PC-3 (cell line): ENCODE measurements around the gene ADAMTSL2. TPM values are rescaled to one million over a fixed set of nuclear protein-coding genes. Genes with fewer than 3 reads are reported as not detected.

Source experiments
- ATAC-seq: fragments of 200-7000 bp; cut with Tn5 transposase; 2 replicates; pipeline ENCODE4 v1.9.1; 2020; ENCODE audit warnings: mild to moderate bottlenecking, moderate library complexity
- BruUV-seq: library from RNA; stranded (reverse); fragments of 400-500 nt; replicated peaks from 2 replicates; lab custom pipeline; 2021; lab: Mats Ljungman, UMichigan
- CTCF ChIA-PET: fragments of 300-600 bp; sonication (Branson Sonifier 250); formaldehyde crosslinking; loops from one replicate; lab custom pipeline; 2022; ENCODE audit warnings: antibody characterized with exemption; lab: Charles Lee
- POLR2A ChIA-PET: fragments of 300-600 bp; sonication (Branson Sonifier 250); formaldehyde crosslinking; loops from one replicate; lab custom pipeline; 2022; ENCODE audit warnings: antibody characterized with exemption; ENCODE audit not compliant: unreplicated experiment; lab: Charles Lee
- DNase-seq: peaks from one replicate; pipeline ENCODE4 v3.0.0-alpha.2; 2015
- H2AFZ ChIP-seq: fragments of 300-600 bp; sonication (generic); 2 replicates; pipeline ENCODE4 v1.6.0; 2016; ENCODE audit warnings: antibody characterized with exemption, low read length
- H3F3A ChIP-seq: fragments of 300-600 bp; sonication (generic); one replicate; pipeline ENCODE4 v1.6.0; 2017; ENCODE audit warnings: antibody characterized with exemption, low read length, control low read depth, mild to moderate bottlenecking; ENCODE audit not compliant: unreplicated experiment
- H3K27ac ChIP-seq: fragments of 300-600 bp; sonication (generic); 2 replicates; pipeline ENCODE4 v1.5.1; 2016; ENCODE audit warnings: mild to moderate bottlenecking, low read length
- H3K27me3 ChIP-seq: fragments of 300-600 bp; sonication (generic); 2 replicates; pipeline ENCODE4 v1.6.1; 2016; ENCODE audit warnings: low read length, mixed read lengths
- H3K36me3 ChIP-seq: fragments of 300-600 bp; sonication (generic); 2 replicates; pipeline ENCODE4 v1.6.1; 2016; ENCODE audit warnings: low read depth, mixed run types, low read length, mixed read lengths
- H3K4me1 ChIP-seq: fragments of 300-600 bp; sonication (generic); 2 replicates; pipeline ENCODE4 v1.5.1; 2016; ENCODE audit warnings: low read length; ENCODE audit not compliant: insufficient read depth
- H3K4me2 ChIP-seq: fragments of 300-600 bp; sonication (generic); 2 replicates; pipeline ENCODE4 v1.6.0; 2016; ENCODE audit warnings: low read length
- H3K4me3 ChIP-seq: fragments of 300-600 bp; sonication (generic); 2 replicates; pipeline ENCODE4 v1.5.1; 2016; ENCODE audit warnings: mild to moderate bottlenecking, low read length, mixed read lengths
- H3K79me2 ChIP-seq: fragments of 300-600 bp; sonication (generic); 2 replicates; pipeline ENCODE4 v1.6.1; 2017; ENCODE audit warnings: low read length, mixed read lengths
- H3K9ac ChIP-seq: fragments of 300-600 bp; sonication (generic); 2 replicates; pipeline ENCODE4 v1.6.0; 2016; ENCODE audit warnings: mild to moderate bottlenecking, low read length
- H3K9me2 ChIP-seq: fragments of 300-600 bp; sonication (generic); replicated peaks from 2 replicates; pipeline ENCODE4 v1.6.1; 2016; ENCODE audit warnings: mixed run types, low read length, mixed read lengths
- H3K9me3 ChIP-seq: fragments of 300-600 bp; sonication (generic); 2 replicates; pipeline ENCODE4 v1.6.1; 2016; ENCODE audit warnings: low read length, mixed read lengths
- H4K20me1 ChIP-seq: fragments of 300-600 bp; sonication (generic); 2 replicates; pipeline ENCODE4 v1.6.1; 2016; ENCODE audit warnings: low read length, mixed read lengths
- EZH2 ChIP-seq: fragments of 300-600 bp; sonication (generic); IDR thresholded peaks from one replicate; pipeline ENCODE4 v1.6.1; 2017; ENCODE audit warnings: antibody characterized with exemption, mild to moderate bottlenecking, low read length; ENCODE audit not compliant: unreplicated experiment
- EZH2phosphoT487 ChIP-seq: fragments of 300-600 bp; sonication (generic); IDR thresholded peaks from 2 replicates; pipeline ENCODE4 v1.6.1; 2018; ENCODE audit warnings: mild to moderate bottlenecking, antibody characterized with exemption, low read length, borderline replicate concordance
- intact Hi-C: fragments of 100-400 bp; cut with micrococcal nuclease; formaldehyde crosslinking; loops from 2 replicates; pipeline ENCODE4 v1.9.0; 2023
- total RNA-seq: library from RNA; depleted of rRNA; stranded (reverse); fragments of >200 nt; gene quantifications from 2 replicates; pipeline ENCODE4 v1.2.3, GENCODE V29; 2014
- TF ChIP-seq, protein P1 (sequence below): fragments of 300-600 bp; sonication (generic); conservative IDR thresholded peaks from 2 replicates; pipeline ENCODE4 v1.5.1; 2017; ENCODE audit warnings: antibody characterized with exemption, low read depth, mild to moderate bottlenecking, low read length

Gene ADAMTSL2
- total RNA-seq, 1 experiment from 2014 or later, result not detected

- Histone ChIP-seq H3K79me2 (no peaks in the 10 kb centered on the region), H3K4me1 (no peaks in the 10 kb centered on the region), H3K27me3 (peaks cover 17% of the 10 kb centered on the region), H4K20me1 (no peaks in the 10 kb centered on the region), H3F3A (no peaks in the 10 kb centered on the region), H3K4me2 (no peak overlapping the region), H3K4me3 (no peak overlapping the region), H3K27ac (no peak overlapping the region), H2AFZ (no peak overlapping the region), H3K9ac (no peak overlapping the region), H3K9me3 (no peaks in the 10 kb centered on the region), H3K36me3 (no peaks in the 10 kb centered on the region), H3K9me2 (no peaks in the 10 kb centered on the region)
- intact Hi-C loops, result loop anchor here (2.0 kb wide), 1 partner anchor 193 kb away; no protein-coding TSS in a partner anchor
- CTCF ChIA-PET, result no interaction called here
- BruUV-seq, result no TSS peak
- no peak for DNase-seq
- POLR2A ChIA-PET, result no interaction called here
- no peak for ATAC-seq
- no peak for TF ChIP-seq EZH2phosphoT487
- TF ChIP-seq, protein P1, sequence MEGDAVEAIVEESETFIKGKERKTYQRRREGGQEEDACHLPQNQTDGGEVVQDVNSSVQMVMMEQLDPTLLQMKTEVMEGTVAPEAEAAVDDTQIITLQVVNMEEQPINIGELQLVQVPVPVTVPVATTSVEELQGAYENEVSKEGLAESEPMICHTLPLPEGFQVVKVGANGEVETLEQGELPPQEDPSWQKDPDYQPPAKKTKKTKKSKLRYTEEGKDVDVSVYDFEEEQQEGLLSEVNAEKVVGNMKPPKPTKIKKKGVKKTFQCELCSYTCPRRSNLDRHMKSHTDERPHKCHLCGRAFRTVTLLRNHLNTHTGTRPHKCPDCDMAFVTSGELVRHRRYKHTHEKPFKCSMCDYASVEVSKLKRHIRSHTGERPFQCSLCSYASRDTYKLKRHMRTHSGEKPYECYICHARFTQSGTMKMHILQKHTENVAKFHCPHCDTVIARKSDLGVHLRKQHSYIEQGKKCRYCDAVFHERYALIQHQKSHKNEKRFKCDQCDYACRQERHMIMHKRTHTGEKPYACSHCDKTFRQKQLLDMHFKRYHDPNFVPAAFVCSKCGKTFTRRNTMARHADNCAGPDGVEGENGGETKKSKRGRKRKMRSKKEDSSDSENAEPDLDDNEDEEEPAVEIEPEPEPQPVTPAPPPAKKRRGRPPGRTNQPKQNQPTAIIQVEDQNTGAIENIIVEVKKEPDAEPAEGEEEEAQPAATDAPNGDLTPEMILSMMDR, result no peak
- no peak for TF ChIP-seq EZH2
Observed at GRCh38 chr9:133533857-133534256, 647 bp upstream of the ADAMTSL2 start.

GRCh38 chr9:133535306-133535877 is 888 bp downstream of the ADAMTSL2 start:
- TF ChIP-seq EZH2phosphoT487, result no peak
- no peak for TF ChIP-seq EZH2
- TF ChIP-seq, protein P1, result no peak
- H3K9me3 ChIP-seq, result no peaks in the 10 kb centered on the region
- peaks cover 17% of the 10 kb centered on the region for H3K27me3 ChIP-seq
- no peaks in the 10 kb centered on the region for H4K20me1 ChIP-seq
- H3F3A ChIP-seq, result no peaks in the 10 kb centered on the region
- H2AFZ ChIP-seq, result no peak overlapping the region
- no peaks in the 10 kb centered on the region for H3K9me2 ChIP-seq
- no peaks in the 10 kb centered on the region for H3K4me1 ChIP-seq
- no peak overlapping the region for H3K4me3 ChIP-seq
- H3K36me3 ChIP-seq, result no peaks in the 10 kb centered on the region
- ATAC-seq, result no peak
- no peak for DNase-seq
- no TSS peak for BruUV-seq
- POLR2A ChIA-PET, result no interaction called here
- no peak overlapping the region for H3K9ac ChIP-seq
- no peak overlapping the region for H3K4me2 ChIP-seq
- intact Hi-C loops, result no loop called here
- CTCF ChIA-PET, result no interaction called here
- no peak overlapping the region for H3K27ac ChIP-seq
- H3K79me2 ChIP-seq, result no peaks in the 10 kb centered on the region

DNA sequence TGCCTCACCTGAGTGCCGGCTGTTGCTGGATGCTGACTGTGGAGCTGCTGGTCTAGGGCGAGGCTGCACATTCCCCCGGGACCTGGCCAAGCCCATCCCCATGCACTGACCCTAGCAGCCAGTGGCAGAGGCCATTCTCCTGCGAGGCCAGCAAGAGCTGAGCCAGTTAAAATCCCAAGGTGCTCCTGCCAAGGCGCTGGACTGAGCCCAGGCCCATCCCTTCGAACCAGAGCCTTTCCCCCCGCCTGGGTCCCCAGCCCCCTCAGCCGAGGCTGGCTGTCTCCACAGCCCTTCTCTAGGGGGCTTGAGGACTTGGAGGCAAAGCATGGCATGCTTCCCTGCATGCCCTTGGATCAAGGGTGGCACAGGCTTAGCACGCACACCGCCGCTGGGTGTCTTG is 1.6 kb downstream of the ADAMTSL2 start:
- intact Hi-C loops, result no loop called here
- peaks cover 17% of the 10 kb centered on the region for H3K27me3 ChIP-seq
- no peaks in the 10 kb centered on the region for H3K4me1 ChIP-seq
- no peak for ATAC-seq
- H2AFZ ChIP-seq, result no peak overlapping the region
- no peak overlapping the region for H3K27ac ChIP-seq
- DNase-seq, result no peak
- H3K4me3 ChIP-seq, result no peak overlapping the region
- no peaks in the 10 kb centered on the region for H3F3A ChIP-seq
- ChIA-PET POLR2A (no interaction called here), CTCF (no interaction called here)
- H3K4me2 ChIP-seq, result no peak overlapping the region
- no TSS peak for BruUV-seq
- H3K36me3 ChIP-seq, result no peaks in the 10 kb centered on the region
- H3K9me3 ChIP-seq, result no peaks in the 10 kb centered on the region
- H3K9ac ChIP-seq, result no peak overlapping the region
- H4K20me1 ChIP-seq, result no peaks in the 10 kb centered on the region
- H3K79me2 ChIP-seq, result no peaks in the 10 kb centered on the region
- H3K9me2 ChIP-seq, result no peaks in the 10 kb centered on the region
- TF ChIP-seq, protein P1, result no peak
